Brain microvascular endothelial cell (primary cell): ENCODE measurements around the gene CNTNAP2.

ENCODE experiments used
- DNase-seq: peaks from one replicate; pipeline ENCODE4 v3.0.0-alpha.2; 2020
- H3K27ac ChIP-seq: fragments of 250-450 bp; sonication (Bioruptor Pico); 2 replicates; pipeline ENCODE4 v1.5.1; 2020; ENCODE audit warnings: mild to moderate bottlenecking, moderate library complexity
- H3K27me3 ChIP-seq: fragments of 250-450 bp; sonication (Bioruptor Pico); replicated peaks from 2 replicates; pipeline ENCODE4 v1.5.1; 2020; ENCODE audit warnings: mild to moderate bottlenecking
- H3K36me3 ChIP-seq: fragments of 250-450 bp; sonication (Bioruptor Pico); replicated peaks from 2 replicates; pipeline ENCODE4 v1.5.1; 2020; ENCODE audit warnings: mild to moderate bottlenecking
- H3K4me3 ChIP-seq: 2 replicates; pipeline ENCODE4 v1.5.1; 2011; ENCODE audit warnings: low read depth, mild to moderate bottlenecking, control low read depth, low read length, moderate library complexity
- CTCF ChIP-seq: IDR thresholded peaks from 2 replicates; pipeline ENCODE4 v1.5.1; 2011; ENCODE audit warnings: low read depth, mild to moderate bottlenecking, moderate library complexity, low read length, control low read depth, inconsistent platforms; ENCODE audit errors: missing control alignments
- in situ Hi-C: cut with HindIII; loops from 2 replicates; pipeline ENCODE4 v1.10.0; 2017; ENCODE audit warnings: low sequenced_read_pairs, low pct_ligation_motif_present

CNTNAP2 gene

GRCh38 chr7:146922782-146923181 is 806.2 kb downstream of the CNTNAP2 start:
- in situ Hi-C loops = no loop called here
- DNase-seq = no peak
- no peaks in the 10 kb centered on the region for H3K36me3 ChIP-seq
- no peaks in the 10 kb centered on the region for H3K27me3 ChIP-seq
- no peak for TF ChIP-seq CTCF
- H3K27ac ChIP-seq = no peak overlapping the region
- H3K4me3 ChIP-seq = no peak overlapping the region

- Histone ChIP-seq H3K36me3 (no peaks in the 10 kb centered on the region), H3K27ac (no peak overlapping the region), H3K27me3 (no peaks in the 10 kb centered on the region), H3K4me3 (no peak overlapping the region)
- TF ChIP-seq CTCF = no peak
- DNase-seq = no peak
- in situ Hi-C loops = no loop called here
These were observed 810.2 kb downstream of the CNTNAP2 start for GRCh38 chr7:146926841-146927240.

GRCh38 chr7:146937836-146938235 is 821.2 kb downstream of the CNTNAP2 start:
- TF ChIP-seq CTCF = no peak
- no peak overlapping the region for H3K4me3 ChIP-seq
- H3K27me3 ChIP-seq = no peaks in the 10 kb centered on the region
- DNase-seq = no peak
- H3K27ac ChIP-seq = no peak overlapping the region
- H3K36me3 ChIP-seq = no peaks in the 10 kb centered on the region
- in situ Hi-C loops = no loop called here

- no peak overlapping the region for H3K27ac ChIP-seq
- H3K36me3 ChIP-seq = no peaks in the 10 kb centered on the region
- no peak for TF ChIP-seq CTCF
- no peak overlapping the region for H3K4me3 ChIP-seq
- in situ Hi-C loops = no loop called here
- DNase-seq = no peak
- no peaks in the 10 kb centered on the region for H3K27me3 ChIP-seq
These were observed 826.9 kb downstream of the CNTNAP2 start for GRCh38 chr7:146943483-146943882.

- Histone ChIP-seq H3K4me3 (no peak overlapping the region), H3K27ac (no peak overlapping the region), H3K36me3 (no peaks in the 10 kb centered on the region), H3K27me3 (no peaks in the 10 kb centered on the region)
- no peak for TF ChIP-seq CTCF
- DNase-seq = no peak
- in situ Hi-C loops = no loop called here
These were observed 832.1 kb downstream of the CNTNAP2 start for GRCh38 chr7:146948703-146949102.

GRCh38 chr7:146956321-146956720 is 839.7 kb downstream of the CNTNAP2 start:
- Histone ChIP-seq H3K36me3 (no peaks in the 10 kb centered on the region), H3K27me3 (no peaks in the 10 kb centered on the region), H3K4me3 (no peak overlapping the region), H3K27ac (no peak overlapping the region)
- no peak for TF ChIP-seq CTCF
- in situ Hi-C loops = no loop called here
- DNase-seq = no peak
